Ishikawa (cell line): ENCODE results near the gene UBE3D.

ENCODE experiments used
- CEBPB ChIP-seq: IDR thresholded peaks from 2 replicates; pipeline ENCODE4 v1.6.1; 2012
- EP300 ChIP-seq: IDR thresholded peaks from 2 replicates; pipeline ENCODE4 v1.6.1; 2012; ENCODE audit warnings: borderline replicate concordance

DNA sequence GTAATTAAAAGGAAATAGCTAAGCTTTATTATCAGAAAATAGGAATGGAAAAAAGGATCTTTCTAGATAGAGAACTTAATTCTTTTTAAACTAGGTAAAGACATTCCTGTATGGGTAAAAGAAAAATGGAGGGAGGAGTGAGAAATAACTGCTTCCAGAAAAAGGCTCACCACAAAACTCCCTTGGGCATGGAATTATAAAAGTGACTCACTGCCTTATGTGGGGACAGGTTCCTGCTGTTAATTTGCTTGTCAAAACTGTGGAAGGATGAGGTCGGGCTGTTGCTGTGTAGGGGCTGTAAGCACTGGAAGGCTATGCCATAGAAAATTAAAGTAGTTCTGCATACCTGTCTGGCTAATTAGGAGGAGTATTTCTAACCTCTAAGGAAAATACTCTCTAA, 158.7 kb downstream of the UBE3D start:
- TF ChIP-seq EP300: no peak
- no peak for TF ChIP-seq CEBPB
